Smooth muscle cell (in vitro differentiated cells): ENCODE data around the gene SNRNP200. TPM values are rescaled to one million over a fixed set of nuclear protein-coding genes. Genes with fewer than 3 reads are reported as not detected.

Experiments
- DNase-seq: peaks from one replicate; lab custom pipeline; 2025; ENCODE audit not compliant: unreplicated experiment; lab: John Stamatoyannopoulos, UW
- H2AFZ ChIP-seq: fragments of 200-600 bp; sonication (generic); 2 replicates; pipeline ENCODE4 v1.6.0; 2016; ENCODE audit warnings: antibody characterized with exemption, low read depth, mild to moderate bottlenecking
- H3F3A ChIP-seq: fragments of 200-600 bp; sonication (generic); 2 replicates; pipeline ENCODE4 v1.6.0; 2017; ENCODE audit warnings: antibody characterized with exemption, low read depth
- H3K27ac ChIP-seq: fragments of 200-600 bp; sonication (generic); 2 replicates; pipeline ENCODE4 v1.5.1; 2016; ENCODE audit warnings: low read depth, mild to moderate bottlenecking
- H3K27me3 ChIP-seq: fragments of 200-600 bp; sonication (generic); 2 replicates; pipeline ENCODE4 v1.6.1; 2016; ENCODE audit warnings: low read depth, mild to moderate bottlenecking
- H3K36me3 ChIP-seq: fragments of 200-600 bp; sonication (generic); 2 replicates; pipeline ENCODE4 v1.5.1; 2016; ENCODE audit warnings: low read depth
- H3K4me1 ChIP-seq: fragments of 200-600 bp; sonication (generic); 2 replicates; pipeline ENCODE4 v1.5.1; 2016; ENCODE audit warnings: low read depth
- H3K4me2 ChIP-seq: fragments of 200-600 bp; sonication (generic); 2 replicates; pipeline ENCODE4 v1.6.0; 2016; ENCODE audit warnings: mild to moderate bottlenecking
- H3K4me3 ChIP-seq: fragments of 200-600 bp; sonication (generic); 2 replicates; pipeline ENCODE4 v1.5.1; 2016; ENCODE audit warnings: mild to moderate bottlenecking
- H3K79me2 ChIP-seq: fragments of 200-600 bp; sonication (generic); 2 replicates; pipeline ENCODE4 v1.6.0; 2016; ENCODE audit warnings: low read depth, mild to moderate bottlenecking
- H3K9ac ChIP-seq: fragments of 200-600 bp; sonication (generic); 2 replicates; pipeline ENCODE4 v1.6.0; 2016; ENCODE audit warnings: low read depth
- H3K9me3 ChIP-seq: fragments of 200-600 bp; sonication (generic); replicated peaks from 2 replicates; pipeline ENCODE4 v1.5.1; 2016; ENCODE audit warnings: low read depth
- H4K20me1 ChIP-seq: fragments of 200-600 bp; sonication (generic); 2 replicates; pipeline ENCODE4 v1.6.0; 2016; ENCODE audit warnings: low read depth
- CTCF ChIP-seq: fragments of 200-600 bp; sonication (generic); IDR thresholded peaks from 2 replicates; pipeline ENCODE4 v1.5.1; 2017; ENCODE audit warnings: borderline replicate concordance, mild to moderate bottlenecking, antibody characterized with exemption; ENCODE audit not compliant: insufficient read depth, poor library complexity, severe bottlenecking
- WGBS: methylation state at CpG from one replicate; pipeline ENCODE4 v1.1.7; 2016; ENCODE audit warnings: low lambda C conversion rate; 5-methylcytosine and 5-hydroxymethylcytosine counted together
- polyA plus RNA-seq: library from polyadenylated mRNA; unstranded; fragments of >200 nt; fragmentation: Nextera tagmentation; extraction: Ambion mirVana; gene quantifications from 2 replicates; pipeline ENCODE4 v1.2.1, GENCODE V29; 2016
- total RNA-seq: library from RNA; depleted of rRNA; stranded (reverse); fragments of >200 nt; gene quantifications from 2 replicates; pipeline ENCODE4 v1.2.3, GENCODE V29; 2014

SNRNP200 gene
- total and polyA plus RNA-seq, 2 experiments from 2014 or later, result 49.5 to 54.1 TPM

- Histone ChIP-seq H3K27ac (no peak overlapping the region), H3K9me3 (no peaks in the 10 kb centered on the region), H3F3A (no peaks in the 10 kb centered on the region), H4K20me1 (peaks cover 8% of the 10 kb centered on the region), H3K36me3 (no peaks in the 10 kb centered on the region), H2AFZ (no peak overlapping the region), H3K4me1 (no peaks in the 10 kb centered on the region), H3K4me3 (no peak overlapping the region), H3K27me3 (no peaks in the 10 kb centered on the region), H3K4me2 (no peak overlapping the region), H3K9ac (no peak overlapping the region), H3K79me2 (no peaks in the 10 kb centered on the region)
- TF ChIP-seq CTCF, result no peak
- DNase-seq, result no peak
- WGBS, result 94% methylated on average over 4 of the region's 4 CpGs
Measured at GRCh38 chr2:96231316-96231715, 74.0 kb downstream of the SNRNP200 start.

GRCh38 chr2:96225016-96225533 lies 80.3 kb downstream of the SNRNP200 start:
- no peaks in the 10 kb centered on the region for H4K20me1 ChIP-seq
- H3K4me1 ChIP-seq, result no peaks in the 10 kb centered on the region
- H3K9ac ChIP-seq, result no peak overlapping the region
- no peak for DNase-seq
- no peaks in the 10 kb centered on the region for H3F3A ChIP-seq
- H3K36me3 ChIP-seq, result no peaks in the 10 kb centered on the region
- H3K4me2 ChIP-seq, result no peak overlapping the region
- WGBS, result 94% methylated on average over 3 of the region's 3 CpGs
- H2AFZ ChIP-seq, result no peak overlapping the region
- no peaks in the 10 kb centered on the region for H3K9me3 ChIP-seq
- no peak for TF ChIP-seq CTCF
- H3K27ac ChIP-seq, result no peak overlapping the region
- no peaks in the 10 kb centered on the region for H3K27me3 ChIP-seq
- H3K79me2 ChIP-seq, result no peaks in the 10 kb centered on the region
- H3K4me3 ChIP-seq, result no peak overlapping the region

Other genes starting within 250 kb of the SNRNP200 start
- gene ADRA2B, start 189.0 kb downstream of the SNRNP200 start, total RNA-seq, result 0.04 and 1.2 TPM in 2 replicates
- gene ADRA2B, start 189.0 kb downstream of the SNRNP200 start, polyA plus RNA-seq, result 0.06 TPM in 1 of 2 replicates, not detected in the other
- gene ASTL, start 167.0 kb downstream of the SNRNP200 start, total RNA-seq, result 0.40 TPM in 1 of 2 replicates, not detected in the other
- gene ASTL, start 167.0 kb downstream of the SNRNP200 start, polyA plus RNA-seq, result 0.50 TPM in 1 of 2 replicates, not detected in the other
- gene DUSP2, start 160.1 kb downstream of the SNRNP200 start, total RNA-seq, result 48.7 and 55.3 TPM in 2 replicates
- 89.3 and 111 TPM in 2 replicates for gene DUSP2, start 160.1 kb downstream of the SNRNP200 start, polyA plus RNA-seq
- gene STARD7, start 96.7 kb downstream of the SNRNP200 start, total RNA-seq, result 62.3 and 65.8 TPM in 2 replicates
- gene STARD7, start 96.7 kb downstream of the SNRNP200 start, polyA plus RNA-seq, result 51.0 and 64.4 TPM in 2 replicates
- 18.7 and 21.9 TPM in 2 replicates for gene TMEM127, start 39.5 kb downstream of the SNRNP200 start, total RNA-seq
- 20.5 and 31.8 TPM in 2 replicates for gene TMEM127, start 39.5 kb downstream of the SNRNP200 start, polyA plus RNA-seq
- gene CIAO1, start 39.3 kb downstream of the SNRNP200 start, total RNA-seq, result 48.6 and 59.8 TPM in 2 replicates
- 56.2 and 56.4 TPM in 2 replicates for gene CIAO1, start 39.3 kb downstream of the SNRNP200 start, polyA plus RNA-seq
- 3.3 and 3.5 TPM in 2 replicates for gene ITPRIPL1, start 19.8 kb upstream of the SNRNP200 start, total RNA-seq
- gene ITPRIPL1, start 19.8 kb upstream of the SNRNP200 start, polyA plus RNA-seq, result 4.3 and 6.0 TPM in 2 replicates
- 4.5 and 6.2 TPM in 2 replicates for gene NCAPH, start 30.2 kb upstream of the SNRNP200 start, total RNA-seq
- 4.8 and 6.0 TPM in 2 replicates for gene NCAPH, start 30.2 kb upstream of the SNRNP200 start, polyA plus RNA-seq
- not detected in 2 replicates for gene NEURL3, start 199.8 kb upstream of the SNRNP200 start, total RNA-seq
- gene NEURL3, start 199.8 kb upstream of the SNRNP200 start, polyA plus RNA-seq, result 0.21 TPM in 1 of 2 replicates, not detected in the other
- gene ARID5A, start 231.2 kb upstream of the SNRNP200 start, total RNA-seq, result 11.0 and 12.1 TPM in 2 replicates
- 20.4 and 25.6 TPM in 2 replicates for gene ARID5A, start 231.2 kb upstream of the SNRNP200 start, polyA plus RNA-seq